Measurements from ENCODE around the gene AASDHPPT. TPM values are rescaled to one million over a fixed set of nuclear protein-coding genes. Genes with fewer than 3 reads are reported as not detected.

Gene AASDHPPT
- polyA plus RNA-seq, 2 of the 4 experiments (the other 2 are of a cell fraction) = 40.5 to 68.1 TPM

GRCh38 chr11:106105986-106106385 lies 28.5 kb downstream of the AASDHPPT start:
- TF ChIP-seq RCOR1 (IDR thresholded peaks at IDR 0.05; ENCODE audit: low read depth, low read length) (no peak), SMC3 (IDR thresholded peaks at IDR 0.05) (no peak), POLR2A (IDR thresholded peaks at IDR 0.05; ENCODE audit: low read length) (no peak), EHF (CRISPR knock-in tag; IDR thresholded peaks at IDR 0.05) (no peak), CTCF (IDR thresholded peaks at IDR 0.05) (no peak), MAFK (IDR thresholded peaks at IDR 0.05; ENCODE audit: partially characterized antibody) (no peak)
- FAIRE-seq = no peak
- ChIA-PET CTCF (no interaction called here), POLR2A (no interaction called here)
- 37% methylated on average over 6 of the region's 6 CpGs for WGBS (ENCODE audit: missing lambda C conversion rate)
- Histone ChIP-seq H3K4me2 (no peak overlapping the region), H3K27ac (no peak overlapping the region), H3K4me3 (no peak overlapping the region), H3K4me1 (no peaks in the 10 kb centered on the region), H3K9me3 (no peaks in the 10 kb centered on the region)
- no peak for DNase-seq (ENCODE audit: low read depth in 1 of 2, low spot score in 1 of 2)
- peak in 1 of 2 experiments; percentile 43; a peak in 1 of 6 replicates for ATAC-seq

GRCh38 chr11:106121570-106122320 lies 44.3 kb downstream of the AASDHPPT start:
- FAIRE-seq (no peak), ATAC-seq (peak; percentile 24 to 77; a peak in 4 of 6 replicates), DNase-seq (ENCODE audit: low read depth in 1 of 2, low spot score in 1 of 2) (peak; percentile 1 to 49)
- TF ChIP-seq BCL3 (IDR thresholded peaks at IDR 0.05) (no peak), GATA3 (IDR thresholded peaks at IDR 0.05; ENCODE audit: borderline replicate concordance) (peak; percentile 62), HDAC2 (IDR thresholded peaks at IDR 0.05) (no peak), KDM1A (IDR thresholded peaks at IDR 0.05; ENCODE audit: low read depth) (no peak), ZNF302 (CRISPR knock-in tag; IDR thresholded peaks at IDR 0.05) (no peak), CHD4 (IDR thresholded peaks at IDR 0.05; ENCODE audit: borderline replicate concordance) (no peak)
- Histone ChIP-seq H3K27ac (no peak overlapping the region; a peak in 2 of 6 replicates), H3K4me2 (peak overlapping the region; percentile 33; the same call in 1 of the 3 replicates), H3K4me1 (no peaks in the 10 kb centered on the region), H3K9me3 (no peaks in the 10 kb centered on the region), H3K4me3 (no peak overlapping the region)
- POLR2A ChIA-PET = no interaction called here
- 12% methylated on average over 6 of the region's 6 CpGs for WGBS (ENCODE audit: missing lambda C conversion rate)
- CTCF ChIA-PET = no interaction called here

GRCh38 chr11:106127604-106128003 lies 50.1 kb downstream of the AASDHPPT start:
- Histone ChIP-seq H3K9me3 (no peaks in the 10 kb centered on the region), H3K4me1 (no peaks in the 10 kb centered on the region), H3K4me3 (no peak overlapping the region), H3K4me2 (no peak overlapping the region), H3K27ac (no peak overlapping the region)
- TF ChIP-seq GATA3 (IDR thresholded peaks at IDR 0.05; ENCODE audit: borderline replicate concordance) (peak; percentile 21; the same call in 1 of the 2 replicates), EHF (CRISPR knock-in tag; IDR thresholded peaks at IDR 0.05) (no peak), PHF8 (IDR thresholded peaks at IDR 0.05; ENCODE audit: borderline replicate concordance, low read depth) (no peak), KDM5A (IDR thresholded peaks at IDR 0.05) (no peak), CEBPB (IDR thresholded peaks at IDR 0.05) (no peak), TFCP2L1 (CRISPR knock-in tag; IDR thresholded peaks at IDR 0.05) (no peak), NPAS2 (CRISPR knock-in tag; IDR thresholded peaks at IDR 0.05; ENCODE audit: borderline replicate concordance) (no peak)
- ATAC-seq = no peak
- FAIRE-seq = no peak
- ChIA-PET CTCF (no interaction called here), POLR2A (no interaction called here)
- 15% methylated on average over 3 of the region's 3 CpGs for WGBS (ENCODE audit: missing lambda C conversion rate)
- no peak for DNase-seq (ENCODE audit: low read depth in 1 of 2, low spot score in 1 of 2)

GRCh38 chr11:106128740-106129139 lies 51.3 kb downstream of the AASDHPPT start:
- H3K4me3 ChIP-seq = no peak overlapping the region
- FAIRE-seq (no peak), DNase-seq (ENCODE audit: low read depth in 1 of 2, low spot score in 1 of 2) (no peak), ATAC-seq (no peak)
- no peak overlapping the region for H3K4me2 ChIP-seq
- H3K27ac ChIP-seq = no peak overlapping the region
- ChIA-PET POLR2A (no interaction called here), CTCF (no interaction called here)
- no peaks in the 10 kb centered on the region for H3K9me3 ChIP-seq
- TF ChIP-seq HOXA7 (CRISPR knock-in tag; IDR thresholded peaks at IDR 0.05) = no peak
- no peak for TF ChIP-seq ELK1 (IDR thresholded peaks at IDR 0.05; ENCODE audit: low read depth, low read length)
- TF ChIP-seq BHLHE40 (IDR thresholded peaks at IDR 0.05; ENCODE audit: low read depth, low read length) = no peak
- TF ChIP-seq NFE2L2 (conservative IDR thresholded peaks at IDR 0.05; ENCODE audit: low read length) = no peak
- no peak for TF ChIP-seq HOXB5 (CRISPR knock-in tag; IDR thresholded peaks at IDR 0.05)
- no peak for TF ChIP-seq FOSB (CRISPR knock-in tag; IDR thresholded peaks at IDR 0.05)
- TF ChIP-seq RCOR1 (IDR thresholded peaks at IDR 0.05; ENCODE audit: low read depth, low read length) = no peak
- no peak for TF ChIP-seq MAZ (IDR thresholded peaks at IDR 0.05; ENCODE audit: borderline replicate concordance, low read depth, low read length)
- TF ChIP-seq RFX5 (IDR thresholded peaks at IDR 0.05) = no peak
- TF ChIP-seq HOXB13 (CRISPR knock-in tag; IDR thresholded peaks at IDR 0.05; ENCODE audit: low read depth) = no peak
- no peak for TF ChIP-seq ZSCAN20 (CRISPR knock-in tag; IDR thresholded peaks at IDR 0.05)
- H3K4me1 ChIP-seq = no peaks in the 10 kb centered on the region
- WGBS (ENCODE audit: missing lambda C conversion rate) = 35% methylated on average over 2 of the region's 2 CpGs
